Cardiac fibroblast (primary cell): ENCODE results near the gene NLGN1.

Experiments
- DNase-seq, 2 donors: peaks; one replicate each; pipeline versions ENCODE4 v3.0.0 to v3.0.0-alpha.2; 2010; ENCODE audit warnings: low read depth in 2 of 2
- H3K4me3 ChIP-seq, 2 donors: replicated peaks in 1 of 2; 1 replicate in 1 of 2; 2 replicates in 1 of 2; pipeline ENCODE4 v1.5.1; 2011; ENCODE audit warnings: low read depth in 2 of 2, low read length in 2 of 2, mild to moderate bottlenecking in 2 of 2, moderate library complexity in 1 of 2
- TF ChIP-seq, protein P1 (sequence below): IDR thresholded peaks from one replicate; pipeline ENCODE4 v1.5.1; 2011; ENCODE audit warnings: low read depth, mild to moderate bottlenecking, low read length, inconsistent platforms

Gene NLGN1

DNA sequence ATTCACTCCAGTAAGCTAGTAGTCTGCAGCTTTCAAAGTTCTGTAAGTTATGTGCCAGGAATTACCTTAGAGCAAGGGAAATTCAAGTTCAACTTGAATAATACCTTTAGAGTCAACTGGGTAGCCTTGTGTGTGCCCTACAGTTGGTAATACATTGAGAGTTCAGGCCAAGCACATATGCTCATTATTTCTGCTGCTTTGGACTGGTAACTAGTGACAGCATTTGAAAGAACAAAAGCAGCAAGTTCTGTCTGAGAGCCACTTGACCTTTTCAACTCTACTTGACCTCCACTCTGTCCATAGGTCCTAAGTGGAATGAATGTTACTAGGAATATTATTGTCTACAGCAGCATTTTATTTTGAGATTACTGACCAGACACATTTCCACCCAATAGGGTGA is 723.5 kb downstream of the NLGN1 start:
- DNase-seq, result no peak
- H3K4me3 ChIP-seq, result no peak overlapping the region
- TF ChIP-seq, protein P1, sequence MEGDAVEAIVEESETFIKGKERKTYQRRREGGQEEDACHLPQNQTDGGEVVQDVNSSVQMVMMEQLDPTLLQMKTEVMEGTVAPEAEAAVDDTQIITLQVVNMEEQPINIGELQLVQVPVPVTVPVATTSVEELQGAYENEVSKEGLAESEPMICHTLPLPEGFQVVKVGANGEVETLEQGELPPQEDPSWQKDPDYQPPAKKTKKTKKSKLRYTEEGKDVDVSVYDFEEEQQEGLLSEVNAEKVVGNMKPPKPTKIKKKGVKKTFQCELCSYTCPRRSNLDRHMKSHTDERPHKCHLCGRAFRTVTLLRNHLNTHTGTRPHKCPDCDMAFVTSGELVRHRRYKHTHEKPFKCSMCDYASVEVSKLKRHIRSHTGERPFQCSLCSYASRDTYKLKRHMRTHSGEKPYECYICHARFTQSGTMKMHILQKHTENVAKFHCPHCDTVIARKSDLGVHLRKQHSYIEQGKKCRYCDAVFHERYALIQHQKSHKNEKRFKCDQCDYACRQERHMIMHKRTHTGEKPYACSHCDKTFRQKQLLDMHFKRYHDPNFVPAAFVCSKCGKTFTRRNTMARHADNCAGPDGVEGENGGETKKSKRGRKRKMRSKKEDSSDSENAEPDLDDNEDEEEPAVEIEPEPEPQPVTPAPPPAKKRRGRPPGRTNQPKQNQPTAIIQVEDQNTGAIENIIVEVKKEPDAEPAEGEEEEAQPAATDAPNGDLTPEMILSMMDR, result no peak

DNA sequence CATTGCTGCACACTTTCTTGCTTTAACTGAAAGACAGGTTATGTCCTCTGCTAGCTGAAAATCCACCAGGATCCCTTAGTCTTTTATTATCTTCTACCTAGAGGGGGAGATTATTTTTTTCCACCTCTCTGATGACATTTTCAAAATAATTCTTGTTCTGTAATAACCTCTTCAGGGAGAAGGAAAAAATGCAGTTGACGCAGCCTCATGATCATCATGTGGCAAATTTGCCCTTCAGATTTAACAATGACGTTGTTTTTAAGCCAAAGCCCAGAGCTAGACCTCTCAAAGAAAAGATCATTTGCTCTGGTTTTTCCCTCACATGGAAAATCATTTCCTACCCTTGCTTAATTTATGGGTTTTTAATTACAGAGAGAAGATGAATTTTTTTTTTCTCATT is 724.9 kb downstream of the NLGN1 start:
- DNase-seq, result no peak
- TF ChIP-seq, protein P1, result no peak
- no peak overlapping the region for H3K4me3 ChIP-seq

DNA sequence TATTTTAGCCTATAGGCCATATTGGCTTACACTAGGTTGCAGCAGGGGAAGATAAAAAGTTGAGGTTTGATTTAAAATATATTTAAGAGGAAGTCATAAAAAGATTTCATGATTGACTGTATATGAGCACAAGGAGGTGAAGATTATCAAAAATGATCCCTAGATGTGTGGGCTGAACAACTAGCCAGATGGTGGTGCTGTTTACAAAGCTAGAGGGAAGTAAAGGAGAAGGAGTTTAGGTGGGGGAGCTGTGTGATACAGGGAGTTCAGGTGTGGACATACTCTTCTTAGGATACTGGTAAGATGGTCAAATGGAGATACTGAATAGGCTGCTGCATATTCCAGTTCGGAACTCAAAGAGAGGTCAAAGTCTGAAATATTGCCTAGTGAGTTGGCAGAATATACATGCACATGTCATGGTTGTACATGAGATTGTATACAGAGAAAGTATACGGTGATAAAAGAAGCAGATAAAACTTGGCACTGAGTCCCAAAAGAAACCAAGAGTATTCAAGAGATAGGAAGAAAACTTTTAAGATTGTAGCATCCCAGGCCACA is 727.8 kb downstream of the NLGN1 start:
- TF ChIP-seq, protein P1, result peak; percentile 63
- DNase-seq, result peak; percentile 33 to 62
- H3K4me3 ChIP-seq, result no peak overlapping the region

DNA sequence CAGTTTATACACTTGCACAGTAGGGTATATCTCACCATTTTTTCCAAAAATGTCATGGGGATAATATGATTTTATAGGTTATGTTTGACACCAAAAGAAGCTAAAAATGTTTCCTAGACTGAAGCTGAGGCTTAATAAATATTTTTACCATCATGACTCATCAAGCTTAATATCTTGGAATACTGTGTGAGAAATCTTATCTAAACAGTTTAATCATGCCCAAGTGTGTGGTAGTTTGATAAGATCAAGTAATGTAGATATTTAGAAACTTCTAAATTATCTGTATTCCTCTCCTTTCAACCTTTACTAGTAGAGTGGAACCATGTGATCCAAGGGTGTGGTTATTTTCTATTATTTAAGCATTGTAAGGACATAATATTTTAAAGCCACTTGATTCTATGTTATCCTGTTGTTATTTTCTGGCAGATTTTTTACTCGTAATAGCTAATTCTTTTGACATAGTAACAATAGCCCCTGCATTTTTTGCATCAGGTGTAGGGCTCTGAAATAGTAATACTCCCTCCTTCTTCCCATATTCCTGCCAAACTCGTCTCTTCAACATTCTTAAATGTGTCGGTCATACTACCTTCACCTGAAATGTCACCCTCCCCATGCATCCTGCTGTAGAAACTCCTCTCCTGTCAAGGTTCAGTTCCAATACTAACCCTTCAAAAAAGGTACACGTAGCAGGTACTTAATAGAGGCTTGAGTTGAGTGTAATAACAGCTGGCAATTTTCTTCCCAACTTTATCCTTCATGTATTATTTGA is 729.6 kb downstream of the NLGN1 start:
- TF ChIP-seq, protein P1, result no peak
- DNase-seq, result peak in 1 of 2 donors; percentile 3
- no peak overlapping the region for H3K4me3 ChIP-seq

DNA sequence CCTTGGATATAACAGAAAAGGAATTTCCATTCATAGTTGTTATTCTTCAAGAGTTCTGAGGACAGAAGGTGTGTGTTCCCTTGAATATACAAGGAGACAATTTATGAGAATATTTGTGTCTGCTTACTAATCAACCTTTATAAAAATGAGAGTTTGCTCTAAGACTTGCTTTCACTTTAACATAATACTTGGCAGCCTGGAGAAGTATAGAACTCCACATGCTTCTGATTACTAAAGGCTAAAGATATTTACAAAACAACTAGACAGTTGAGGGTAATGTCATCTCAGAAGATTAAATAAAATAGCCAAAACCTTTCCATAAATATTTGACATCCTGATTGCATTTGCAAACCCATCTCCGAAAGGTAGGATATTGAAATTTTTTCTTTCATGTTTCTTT is 734.5 kb downstream of the NLGN1 start:
- TF ChIP-seq, protein P1, result no peak
- no peak overlapping the region for H3K4me3 ChIP-seq
- no peak for DNase-seq

DNA sequence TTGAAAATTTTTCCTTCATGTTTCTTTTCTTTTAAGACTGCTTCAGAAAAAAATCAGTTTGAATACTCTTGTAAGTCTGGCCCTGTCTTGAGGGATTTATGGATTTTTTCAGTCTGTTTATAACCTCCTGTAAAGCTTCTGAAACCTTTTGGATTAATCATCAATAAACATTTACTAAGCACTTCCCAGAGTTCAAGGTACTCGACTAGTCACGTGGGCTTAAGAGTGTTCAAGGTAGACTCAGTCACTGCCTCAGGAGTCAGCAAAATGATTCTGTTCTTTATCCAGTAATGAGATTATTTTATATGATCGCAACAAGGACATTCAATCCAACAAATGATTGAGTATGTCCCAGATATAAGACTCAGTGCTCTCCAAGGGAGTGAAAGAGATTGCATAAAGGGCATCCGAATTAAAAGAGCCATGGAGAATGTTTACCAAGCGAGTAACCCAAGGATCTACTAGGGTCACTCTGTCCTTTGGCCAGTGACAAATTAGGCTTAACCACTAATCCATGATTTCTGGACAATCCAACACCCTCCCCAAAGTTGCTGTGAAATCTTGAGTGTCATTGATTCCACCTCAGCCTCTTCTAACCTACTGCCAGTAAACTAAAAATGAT is 735.0 kb downstream of the NLGN1 start:
- H3K4me3 ChIP-seq, result no peak overlapping the region
- no peak for DNase-seq
- TF ChIP-seq, protein P1, result no peak
